Liver (tissue), 10 donors: Measurements from ENCODE around the gene ZNF484. TPM values are rescaled to one million over a fixed set of nuclear protein-coding genes. Genes with fewer than 3 reads are reported as not detected.
"Not testable (repeated sequence)": the region's sequence is repeated elsewhere in the genome, so short reads cannot be mapped to it uniquely, and the experiment has no call there.

ENCODE experiments used
- DNase-seq: peaks from one replicate; pipeline ENCODE4 v3.0.0-alpha.2; 2017; ENCODE audit warnings: low spot score
- H3K27ac ChIP-seq, 2 donors: one replicate each; pipeline ENCODE4 v1.7.0; 2013; ENCODE audit warnings: inconsistent platforms in 2 of 2, low read length in 2 of 2, control low read depth in 1 of 2, low read depth in 1 of 2, mild to moderate bottlenecking in 1 of 2
- H3K27me3 ChIP-seq, 4 donors: one replicate each; pipeline versions ENCODE4 v1.6.1 to v1.7.0; 2013; ENCODE audit warnings: low read length in 3 of 4, inconsistent platforms in 1 of 4, mild to moderate bottlenecking in 1 of 4, moderate library complexity in 1 of 4; ENCODE audit not compliant: control insufficient read depth in 4 of 4, insufficient read depth in 4 of 4
- H3K36me3 ChIP-seq, 4 donors: one replicate each; pipeline versions ENCODE4 v1.6.1 to v1.7.0; 2013; ENCODE audit warnings: low read length in 3 of 4, mild to moderate bottlenecking in 3 of 4, low read depth in 1 of 4, moderate library complexity in 1 of 4; ENCODE audit not compliant: control insufficient read depth in 4 of 4, insufficient read depth in 3 of 4
- H3K4me1 ChIP-seq, 4 donors: one replicate each; pipeline versions ENCODE4 v1.6.1 to v1.7.0; 2013; ENCODE audit warnings: low read length in 3 of 4, mild to moderate bottlenecking in 3 of 4, moderate library complexity in 1 of 4; ENCODE audit not compliant: control insufficient read depth in 4 of 4, insufficient read depth in 4 of 4
- H3K4me3 ChIP-seq, 3 donors: one replicate each; pipeline versions ENCODE4 v1.6.1 to v1.7.0; 2013; ENCODE audit warnings: low read length in 3 of 3, control low read depth in 1 of 3, low read depth in 1 of 3, mild to moderate bottlenecking in 1 of 3
- H3K9ac ChIP-seq, 2 donors: one replicate each; pipeline ENCODE4 v1.7.0; 2013; ENCODE audit warnings: low read length in 2 of 2, mild to moderate bottlenecking in 2 of 2, moderate library complexity in 2 of 2, control low read depth in 1 of 2, low read depth in 1 of 2
- H3K9me3 ChIP-seq, 4 donors: one replicate each; pipeline versions ENCODE4 v1.6.1 to v1.7.0; 2013; ENCODE audit warnings: low read length in 3 of 4; ENCODE audit not compliant: control insufficient read depth in 4 of 4
- CTCF ChIP-seq: fragments of 150-350 bp; IDR thresholded peaks from 2 replicates; pipeline ENCODE4 v1.5.1; 2017; ENCODE audit warnings: improper control_type of control experiment, low read depth, low read length; ENCODE audit not compliant: missing input control
- HNF4A ChIP-seq, 2 donors: conservative IDR thresholded peaks; 2 replicates each; pipeline ENCODE4 v1.6.1; 2016; ENCODE audit warnings: antibody characterized with exemption in 2 of 2, mild to moderate bottlenecking in 2 of 2
- NR2F2 ChIP-seq: IDR thresholded peaks from 2 replicates; pipeline ENCODE4 v1.6.1; 2016; ENCODE audit warnings: antibody characterized with exemption
- TAF1 ChIP-seq: conservative IDR thresholded peaks from 2 replicates; pipeline ENCODE4 v1.6.1; 2016; ENCODE audit warnings: antibody characterized with exemption, mild to moderate bottlenecking
- YY1 ChIP-seq: IDR thresholded peaks from 2 replicates; pipeline ENCODE4 v1.6.1; 2016; ENCODE audit warnings: antibody characterized with exemption, mild to moderate bottlenecking
- WGBS: extraction: QIAGEN DNeasy Blood & Tissue Kit; methylation state at CpG from one replicate; pipeline ENCODE4 v1.1.7; 2013; 5-methylcytosine and 5-hydroxymethylcytosine counted together
- polyA plus RNA-seq, 2 donors: library from polyadenylated mRNA; stranded (reverse) in 1 of 2; unstranded in 1 of 2; fragments of 200-250 nt in 1 of 2; fragments of >200 nt in 1 of 2; fragmentation: Nextera tagmentation in 1 of 2; extraction: Ambion mirVana in 1 of 2; gene quantifications; one replicate each; pipeline versions ENCODE4 v1.2.1 to v1.2.3, GENCODE V29; 2013 to 2015
- small RNA-seq: library from RNA; depleted of rRNA; stranded (forward); fragments of <200 nt; gene quantifications from one replicate; pipeline ENCODE3, GENCODE V24; 2014
- total RNA-seq, 2 donors: library from RNA; depleted of rRNA; stranded (reverse); fragments of >200 nt; gene quantifications; one replicate each; pipeline ENCODE4 v1.2.3, GENCODE V29; 2014
- TF ChIP-seq, protein P1 (sequence below): IDR thresholded peaks from 2 replicates; pipeline ENCODE4 v1.6.1; 2016; ENCODE audit warnings: antibody characterized with exemption
- donor health status: healthy.
- donor health status: healthy.
- donor health status: healthy.
- donor health status: healthy.
- donor health status: healthy.

The ZNF484 gene
- total and polyA plus RNA-seq, 4 donors = 0.83 to 7.2 (median 3.7) TPM

GRCh38 chr9:92804727-92805126 lies 73.1 kb downstream of the ZNF484 start:
- no peak overlapping the region for H3K9ac ChIP-seq
- H3K27ac ChIP-seq = no peak overlapping the region
- H3K9me3 ChIP-seq = no peaks in the 10 kb centered on the region
- H3K4me3 ChIP-seq = no peak overlapping the region
- no peak for DNase-seq
- H3K36me3 ChIP-seq = no peaks in the 10 kb centered on the region
- H3K27me3 ChIP-seq = peaks cover 2 to 14% (median 9%) of the 10 kb centered on the region in 4 donors
- TF ChIP-seq NR2F2 (no peak), TAF1 (no peak)
- 83% methylated on average over 6 of the region's 6 CpGs for WGBS
- H3K4me1 ChIP-seq = peaks cover 6 to 18% (median 10%) of the 10 kb centered on the region in 4 donors

- H3K4me3 ChIP-seq = no peak overlapping the region
- H3K36me3 ChIP-seq = no peaks in the 10 kb centered on the region
- WGBS = 87% methylated on average over 11 of the region's 11 CpGs
- no peak for DNase-seq
- TF ChIP-seq YY1 (no peak), HNF4A (conservative IDR thresholded peaks at IDR 0.05) (no peak)
- H3K9me3 ChIP-seq = no peaks in the 10 kb centered on the region
- H3K27ac ChIP-seq = no peak overlapping the region
- peaks cover 0 to 4% (median 0%) of the 10 kb centered on the region in 4 donors for H3K27me3 ChIP-seq
- peaks cover 0 to 12% (median 10%) of the 10 kb centered on the region in 4 donors for H3K4me1 ChIP-seq
- no peak overlapping the region for H3K9ac ChIP-seq
These were observed 79.5 kb downstream of the ZNF484 start for GRCh38 chr9:92798358-92798757.

GRCh38 chr9:92796337-92796804 lies 81.5 kb downstream of the ZNF484 start:
- 48% methylated on average over 9 of the region's 9 CpGs for WGBS
- H3K4me3 ChIP-seq, DNase-seq, H3K27ac ChIP-seq, H3K9me3 ChIP-seq, H3K27me3 ChIP-seq, H3K9ac ChIP-seq, H3K36me3 ChIP-seq: not testable (repeated sequence)
- peaks cover 0 to 12% (median 10%) of the 10 kb centered on the region in 4 donors for H3K4me1 ChIP-seq

DNA sequence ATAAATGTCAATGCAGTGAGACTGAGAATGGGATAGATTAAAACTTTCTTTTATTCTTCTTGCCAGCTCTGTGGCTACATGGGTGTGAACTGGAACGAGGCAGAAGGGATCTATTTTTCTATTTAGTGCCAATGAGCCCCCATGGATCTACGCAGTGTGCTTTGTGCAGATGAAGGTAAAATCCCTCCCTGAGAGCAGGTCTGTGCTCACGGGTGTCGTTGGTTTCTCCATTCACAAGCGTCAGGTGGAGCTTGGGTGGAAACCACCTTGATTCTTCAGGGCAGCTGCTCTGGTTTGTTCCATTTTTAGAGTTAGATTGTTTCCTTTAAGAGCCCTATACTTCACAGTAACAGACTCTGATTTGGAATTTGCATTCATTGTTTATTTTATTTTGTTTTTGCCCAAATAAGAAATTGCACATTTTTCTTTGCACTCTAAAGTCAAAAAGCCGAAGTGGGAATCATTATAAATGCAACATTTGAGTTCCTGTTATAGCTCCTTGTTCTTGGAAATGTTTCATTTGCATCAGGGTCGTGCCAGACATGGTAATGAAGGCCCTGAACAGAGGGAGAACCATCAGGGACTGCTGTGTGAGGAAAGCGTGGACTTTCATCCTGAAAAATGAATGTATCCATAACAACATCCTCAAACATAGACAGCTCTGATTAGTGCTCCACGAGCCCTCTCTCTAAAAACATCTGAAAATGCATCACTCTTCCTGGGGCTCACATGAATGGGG lies 82.1 kb downstream of the ZNF484 start:
- DNase-seq = no peak
- 56% methylated on average over 9 of the region's 9 CpGs for WGBS
- Histone ChIP-seq H3K4me1 (peaks cover 0 to 12% (median 10%) of the 10 kb centered on the region in 4 donors), H3K27ac (no peak overlapping the region), H3K9me3 (no peaks in the 10 kb centered on the region), H3K4me3 (no peak overlapping the region), H3K27me3 (peaks cover 0 to 1% (median 0%) of the 10 kb centered on the region in 4 donors), H3K36me3 (no peaks in the 10 kb centered on the region), H3K9ac (no peak overlapping the region)
- TF ChIP-seq CTCF = no peak
- TF ChIP-seq, protein P1, sequence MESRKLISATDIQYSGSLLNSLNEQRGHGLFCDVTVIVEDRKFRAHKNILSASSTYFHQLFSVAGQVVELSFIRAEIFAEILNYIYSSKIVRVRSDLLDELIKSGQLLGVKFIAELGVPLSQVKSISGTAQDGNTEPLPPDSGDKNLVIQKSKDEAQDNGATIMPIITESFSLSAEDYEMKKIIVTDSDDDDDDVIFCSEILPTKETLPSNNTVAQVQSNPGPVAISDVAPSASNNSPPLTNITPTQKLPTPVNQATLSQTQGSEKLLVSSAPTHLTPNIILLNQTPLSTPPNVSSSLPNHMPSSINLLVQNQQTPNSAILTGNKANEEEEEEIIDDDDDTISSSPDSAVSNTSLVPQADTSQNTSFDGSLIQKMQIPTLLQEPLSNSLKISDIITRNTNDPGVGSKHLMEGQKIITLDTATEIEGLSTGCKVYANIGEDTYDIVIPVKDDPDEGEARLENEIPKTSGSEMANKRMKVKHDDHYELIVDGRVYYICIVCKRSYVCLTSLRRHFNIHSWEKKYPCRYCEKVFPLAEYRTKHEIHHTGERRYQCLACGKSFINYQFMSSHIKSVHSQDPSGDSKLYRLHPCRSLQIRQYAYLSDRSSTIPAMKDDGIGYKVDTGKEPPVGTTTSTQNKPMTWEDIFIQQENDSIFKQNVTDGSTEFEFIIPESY = no peak

Small RNAs within 50 kb of the gene (small RNA-seq; reads per million reads assigned to genes)
- gene RNU6-714P = not detected

Other genes with a start within 250 kb of the ZNF484 start
- gene IPPK, start 207.9 kb downstream of the ZNF484 start, total RNA-seq = 1 to 10 TPM; 2.9 to 5.9 TPM
- gene IPPK, start 207.9 kb downstream of the ZNF484 start, polyA plus RNA-seq = 1 to 10 TPM; 2.1 to 4.2 TPM
- 10 to 100 TPM; 15.9 to 16.0 TPM for gene BICD2, start 113.2 kb downstream of the ZNF484 start, total RNA-seq
- 1 to 10 TPM; 2.5 to 6.5 TPM for gene BICD2, start 113.2 kb downstream of the ZNF484 start, polyA plus RNA-seq
- 1 to 10 TPM; 5.5 to 6.2 TPM for gene FGD3, start 69.5 kb upstream of the ZNF484 start, total RNA-seq
- gene FGD3, start 69.5 kb upstream of the ZNF484 start, polyA plus RNA-seq = 1 to 10 TPM; 1.6 to 1.7 TPM
- 1 to 10 TPM; 4.1 to 9.7 TPM for gene SUSD3, start 180.7 kb upstream of the ZNF484 start, total RNA-seq
- 10 to 100 TPM; 13.9 to 19.2 TPM for gene SUSD3, start 180.7 kb upstream of the ZNF484 start, polyA plus RNA-seq
- gene CARD19, start 218.2 kb upstream of the ZNF484 start, total RNA-seq = 10 to 100 TPM; 13.0 to 15.5 TPM
- 10 to 100 TPM; 17.2 to 18.2 TPM for gene CARD19, start 218.2 kb upstream of the ZNF484 start, polyA plus RNA-seq